Mesenchymal stem cell (in vitro differentiated cells and primary cell): ENCODE measurements around the gene FHIT.

ENCODE experiments used
- DNase-seq: peaks from one replicate; pipeline ENCODE4 v3.0.0-alpha.2; 2013
- H2AFZ ChIP-seq: one replicate; pipeline ENCODE4 v1.6.1; 2013; ENCODE audit warnings: low read depth, mild to moderate bottlenecking, control low read depth, inconsistent platforms, low read length, moderate library complexity
- H2AK5ac ChIP-seq: 2 replicates; pipeline ENCODE4 v1.6.1; 2013; ENCODE audit warnings: low read length, moderate library complexity, mild to moderate bottlenecking, inconsistent platforms; ENCODE audit not compliant: severe bottlenecking
- H2BK120ac ChIP-seq: one replicate; pipeline ENCODE4 v1.6.1; 2013; ENCODE audit warnings: low read depth, mild to moderate bottlenecking, inconsistent platforms, low read length, moderate library complexity
- H2BK12ac ChIP-seq, 2 experiments: one replicate each; pipeline ENCODE4 v1.6.1; 2013; ENCODE audit warnings: inconsistent platforms in 2 of 2, low read length in 2 of 2, mild to moderate bottlenecking in 2 of 2, moderate library complexity in 2 of 2, control low read depth in 1 of 2
- H2BK15ac ChIP-seq: one replicate; pipeline ENCODE4 v1.6.1; 2013; ENCODE audit warnings: mild to moderate bottlenecking, low read depth, inconsistent platforms; ENCODE audit not compliant: poor library complexity, severe bottlenecking
- H2BK5ac ChIP-seq: 2 replicates; pipeline ENCODE4 v1.6.1; 2013; ENCODE audit warnings: low read depth, mild to moderate bottlenecking, low read length, control low read depth, inconsistent platforms; ENCODE audit not compliant: poor library complexity, severe bottlenecking
- H3K14ac ChIP-seq, 2 experiments: one replicate each; pipeline ENCODE4 v1.6.1; 2013; ENCODE audit warnings: inconsistent platforms in 2 of 2, low read length in 2 of 2, control low read depth in 1 of 2, mild to moderate bottlenecking in 1 of 2, moderate library complexity in 1 of 2
- H3K18ac ChIP-seq, 2 experiments: one replicate each; pipeline ENCODE4 v1.6.1; 2013; ENCODE audit warnings: inconsistent platforms in 2 of 2, low read length in 2 of 2, control low read depth in 1 of 2, low read depth in 1 of 2, mild to moderate bottlenecking in 1 of 2
- H3K23ac ChIP-seq, 2 experiments: one replicate each; pipeline ENCODE4 v1.6.1; 2013; ENCODE audit warnings: inconsistent platforms in 2 of 2, low read length in 2 of 2, mild to moderate bottlenecking in 2 of 2, moderate library complexity in 2 of 2, control low read depth in 1 of 2
- H3K27ac ChIP-seq: 2 replicates; pipeline ENCODE4 v1.5.1; 2013; ENCODE audit warnings: mild to moderate bottlenecking, moderate library complexity, low read length, control low read depth, inconsistent platforms; ENCODE audit not compliant: poor library complexity, severe bottlenecking
- H3K27me3 ChIP-seq, 2 experiments: 2 replicates each; pipeline versions ENCODE4 v1.6.1 to v1.7.0; 2013; ENCODE audit warnings: low read length in 2 of 2, mild to moderate bottlenecking in 2 of 2, moderate library complexity in 2 of 2, control low read depth in 1 of 2, inconsistent platforms in 1 of 2; ENCODE audit not compliant: control insufficient read depth in 1 of 2, insufficient read depth in 1 of 2
- H3K36me3 ChIP-seq, 2 experiments: 2 replicates each; pipeline versions ENCODE4 v1.6.1 to v1.7.0; 2013; ENCODE audit warnings: low read length in 2 of 2, control low read depth in 1 of 2, inconsistent platforms in 1 of 2, low read depth in 1 of 2, mild to moderate bottlenecking in 1 of 2; ENCODE audit not compliant: insufficient read depth in 2 of 2, control insufficient read depth in 1 of 2
- H3K4ac ChIP-seq, 2 experiments: one replicate each; pipeline ENCODE4 v1.6.1; 2013; ENCODE audit warnings: inconsistent platforms in 2 of 2, low read length in 2 of 2, mild to moderate bottlenecking in 2 of 2, moderate library complexity in 2 of 2, control low read depth in 1 of 2, low read depth in 1 of 2
- H3K4me1 ChIP-seq: 2 replicates; pipeline ENCODE4 v1.6.1; 2013; ENCODE audit warnings: low read depth, low read length, control low read depth; ENCODE audit not compliant: control insufficient read depth, insufficient read depth
- H3K4me2 ChIP-seq: 2 replicates; pipeline ENCODE4 v1.6.1; 2013; ENCODE audit warnings: low read length, mild to moderate bottlenecking, inconsistent platforms; ENCODE audit not compliant: poor library complexity, severe bottlenecking
- H3K4me3 ChIP-seq, 2 experiments: 2 replicates each; pipeline versions ENCODE4 v1.5.1 to v1.7.0; 2013; ENCODE audit warnings: low read length in 2 of 2, mild to moderate bottlenecking in 2 of 2, control low read depth in 1 of 2, low read depth in 1 of 2; ENCODE audit not compliant: insufficient read depth in 1 of 2
- H3K79me1 ChIP-seq: replicated peaks from 2 replicates; pipeline ENCODE4 v1.6.1; 2013; ENCODE audit warnings: mild to moderate bottlenecking, control low read depth, low read length, inconsistent platforms; ENCODE audit not compliant: poor library complexity, severe bottlenecking
- H3K9ac ChIP-seq: 2 replicates; pipeline ENCODE4 v1.7.0; 2013; ENCODE audit warnings: mild to moderate bottlenecking, low read length, moderate library complexity
- H3K9me3 ChIP-seq: 2 replicates; pipeline ENCODE4 v1.7.0; 2013; ENCODE audit warnings: mild to moderate bottlenecking, low read length; ENCODE audit not compliant: control insufficient read depth
- H4K8ac ChIP-seq: one replicate; pipeline ENCODE4 v1.6.1; 2013; ENCODE audit warnings: inconsistent platforms, mild to moderate bottlenecking, low read length, moderate library complexity
- H4K91ac ChIP-seq: one replicate; pipeline ENCODE4 v1.6.1; 2013; ENCODE audit warnings: mild to moderate bottlenecking, low read length, inconsistent platforms
- WGBS: methylation state at CpG from one replicate; pipeline ENCODE4 v1.1.7; 2013; ENCODE audit warnings: mixed read lengths; 5-methylcytosine and 5-hydroxymethylcytosine counted together

The FHIT gene

DNA sequence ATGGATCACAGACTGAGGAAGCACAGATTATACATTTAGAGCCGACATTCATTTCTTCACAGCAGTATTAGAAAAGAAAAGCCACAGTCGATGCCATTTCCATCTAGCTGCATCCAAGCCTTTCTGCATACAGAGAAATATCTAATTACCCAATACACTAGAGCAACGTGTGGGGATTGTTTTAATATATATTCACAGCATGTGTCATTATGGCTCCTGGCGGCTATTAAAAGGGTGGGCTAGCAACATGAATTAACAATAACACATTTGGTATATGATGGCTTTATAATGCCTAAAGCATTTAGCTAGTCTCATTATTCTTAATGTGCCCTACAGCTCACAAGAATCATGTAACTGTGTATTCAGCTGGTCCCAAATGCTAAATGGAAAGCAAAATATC lies 1030.5 kb downstream of the FHIT start:
- Histone ChIP-seq H3K4me2 (no peak overlapping the region), H3K9ac (no peak overlapping the region), H3K9me3 (no peaks in the 10 kb centered on the region), H2AK5ac (no peak overlapping the region), H4K8ac (no peak overlapping the region), H2AFZ (no peak overlapping the region), H3K4me3 (no peak overlapping the region), H4K91ac (no peak overlapping the region), H3K14ac (no peak overlapping the region), H3K23ac (no peak overlapping the region), H2BK120ac (no peak overlapping the region), H3K36me3 (no peaks in the 10 kb centered on the region), H3K27me3 (no peaks in the 10 kb centered on the region), H2BK5ac (no peak overlapping the region), H3K18ac (no peak overlapping the region), H3K79me1 (no peaks in the 10 kb centered on the region), H3K4me1 (no peaks in the 10 kb centered on the region), H3K27ac (no peak overlapping the region), H2BK15ac (no peak overlapping the region), H2BK12ac (no peak overlapping the region), H3K4ac (no peak overlapping the region)
- DNase-seq = no peak
- 100% methylated on average over 1 of the region's 4 CpGs for WGBS

DNA sequence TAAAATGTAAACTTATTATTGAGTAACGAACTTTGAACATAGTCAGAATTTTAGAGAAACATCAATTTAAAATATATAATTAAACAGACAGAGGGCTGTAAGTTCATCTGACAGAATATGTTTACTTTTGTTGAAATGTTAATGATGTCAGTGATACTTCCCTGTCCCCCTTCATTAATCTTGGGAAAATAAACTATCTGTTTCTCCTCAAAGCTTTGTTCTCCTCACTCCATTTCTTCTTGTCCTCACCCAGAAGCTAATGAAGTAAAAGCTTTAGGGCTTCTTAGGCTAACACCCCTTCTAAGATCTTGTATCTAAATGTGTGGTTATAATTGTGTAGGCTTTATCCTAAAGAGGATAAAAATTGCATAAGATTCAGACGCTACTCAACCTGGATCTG lies 1031.8 kb downstream of the FHIT start:
- H3K27me3 ChIP-seq = no peaks in the 10 kb centered on the region
- H3K79me1 ChIP-seq = no peaks in the 10 kb centered on the region
- H3K14ac ChIP-seq = no peak overlapping the region
- no peak overlapping the region for H3K27ac ChIP-seq
- 93% methylated on average over 1 of the region's 2 CpGs for WGBS
- H2BK5ac ChIP-seq = no peak overlapping the region
- no peak overlapping the region for H3K4me2 ChIP-seq
- no peak overlapping the region for H3K23ac ChIP-seq
- no peak overlapping the region for H2BK15ac ChIP-seq
- no peak overlapping the region for H4K8ac ChIP-seq
- H3K18ac ChIP-seq = no peak overlapping the region
- no peak overlapping the region for H2AFZ ChIP-seq
- no peaks in the 10 kb centered on the region for H3K36me3 ChIP-seq
- no peaks in the 10 kb centered on the region for H3K4me1 ChIP-seq
- DNase-seq = no peak
- H3K4ac ChIP-seq = no peak overlapping the region
- H2BK120ac ChIP-seq = no peak overlapping the region
- H3K9me3 ChIP-seq = no peaks in the 10 kb centered on the region
- H4K91ac ChIP-seq = no peak overlapping the region
- H3K4me3 ChIP-seq = no peak overlapping the region
- H3K9ac ChIP-seq = no peak overlapping the region
- no peak overlapping the region for H2BK12ac ChIP-seq
- no peak overlapping the region for H2AK5ac ChIP-seq

DNA sequence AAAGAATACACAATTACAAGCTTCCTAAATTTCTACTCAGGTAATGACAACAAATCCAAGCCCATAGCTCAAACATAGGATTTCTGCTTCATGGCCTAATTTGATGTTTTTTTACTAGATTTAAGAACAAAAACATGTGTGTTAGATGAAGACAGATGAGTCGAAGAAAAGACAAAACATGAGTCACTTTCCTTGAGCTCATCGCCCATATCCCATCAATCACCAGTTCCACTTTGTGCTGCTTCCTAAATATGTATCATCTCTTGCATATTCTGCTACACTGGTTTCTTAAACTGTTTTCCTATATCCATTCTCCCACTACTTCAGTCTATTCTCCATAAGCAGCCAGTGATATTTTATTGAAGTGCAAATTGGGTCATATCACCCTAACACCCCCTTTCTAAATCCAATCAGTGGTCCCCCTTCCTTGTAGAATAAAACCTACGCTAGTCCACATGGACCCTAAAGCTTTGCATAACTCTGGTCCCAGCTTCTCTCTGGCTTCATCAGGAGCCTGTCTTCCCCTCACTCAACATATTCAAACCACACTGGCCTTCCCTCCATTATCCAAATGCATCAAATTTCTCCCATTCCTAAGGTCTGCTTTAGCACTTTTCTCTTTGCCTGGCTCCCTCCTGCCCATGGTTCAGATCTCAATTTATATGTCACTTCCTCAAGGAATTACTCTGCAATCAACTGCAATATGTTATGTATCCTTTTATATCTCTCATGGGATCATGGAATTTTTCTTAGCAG lies 1033.9 kb downstream of the FHIT start:
- H3K27ac ChIP-seq = no peak overlapping the region
- H3K4me3 ChIP-seq = no peak overlapping the region
- no peaks in the 10 kb centered on the region for H3K4me1 ChIP-seq
- DNase-seq = no peak
- no peaks in the 10 kb centered on the region for H3K9me3 ChIP-seq
- no peak overlapping the region for H2AFZ ChIP-seq
- H2AK5ac ChIP-seq = no peak overlapping the region
- WGBS = 45% methylated on average over 3 of the region's 3 CpGs
- H2BK120ac ChIP-seq = no peak overlapping the region
- H2BK12ac ChIP-seq = no peak overlapping the region
- H3K79me1 ChIP-seq = no peaks in the 10 kb centered on the region
- no peak overlapping the region for H3K4ac ChIP-seq
- H3K36me3 ChIP-seq = no peaks in the 10 kb centered on the region
- no peak overlapping the region for H3K18ac ChIP-seq
- no peak overlapping the region for H2BK5ac ChIP-seq
- H2BK15ac ChIP-seq = no peak overlapping the region
- H3K9ac ChIP-seq = no peak overlapping the region
- H3K4me2 ChIP-seq = no peak overlapping the region
- no peak overlapping the region for H4K8ac ChIP-seq
- H3K14ac ChIP-seq = no peak overlapping the region
- no peaks in the 10 kb centered on the region for H3K27me3 ChIP-seq
- H3K23ac ChIP-seq = no peak overlapping the region
- H4K91ac ChIP-seq = no peak overlapping the region

DNA sequence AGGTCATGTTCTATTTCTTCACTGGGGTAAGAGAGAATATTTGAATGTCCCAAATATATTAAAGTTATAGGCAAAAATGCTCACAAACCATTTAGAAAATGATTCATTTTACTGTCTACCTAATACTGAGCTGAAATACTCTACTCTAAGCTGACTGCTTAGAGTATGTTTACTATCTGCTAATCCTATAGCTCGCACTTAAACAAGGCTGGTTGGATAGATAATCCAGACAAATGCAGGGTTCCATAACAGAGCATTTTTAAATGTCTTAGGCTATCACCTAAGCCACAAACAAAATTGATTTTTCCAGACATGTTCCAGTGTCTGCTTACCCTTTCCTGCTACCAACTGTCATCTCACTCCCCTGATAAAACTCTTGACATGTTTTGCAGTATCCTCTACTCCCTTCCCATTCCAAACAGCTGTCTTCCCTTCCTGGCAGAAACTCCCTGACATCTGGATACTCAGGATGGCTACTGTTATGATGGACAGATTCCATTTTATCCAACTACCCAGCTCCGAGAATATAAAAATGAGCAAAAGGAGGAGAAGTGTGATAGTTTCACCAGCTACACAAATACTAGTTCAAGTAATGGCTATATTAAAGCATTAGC lies 1034.7 kb downstream of the FHIT start:
- WGBS = 65% methylated on average over 2 of the region's 2 CpGs

More for the DNA sequence above, 1034.7 kb downstream of the FHIT start:
- Histone ChIP-seq H3K27ac (no peak overlapping the region), H3K4me1 (no peaks in the 10 kb centered on the region), H2BK12ac (no peak overlapping the region), H4K91ac (no peak overlapping the region), H2AFZ (no peak overlapping the region), H3K4me3 (no peak overlapping the region), H2BK15ac (no peak overlapping the region), H3K23ac (no peak overlapping the region), H3K4ac (no peak overlapping the region), H2BK120ac (no peak overlapping the region), H3K4me2 (no peak overlapping the region), H2AK5ac (no peak overlapping the region), H3K27me3 (no peaks in the 10 kb centered on the region), H4K8ac (no peak overlapping the region), H3K9ac (no peak overlapping the region), H2BK5ac (no peak overlapping the region), H3K36me3 (no peaks in the 10 kb centered on the region), H3K9me3 (no peaks in the 10 kb centered on the region), H3K79me1 (no peaks in the 10 kb centered on the region), H3K14ac (no peak overlapping the region), H3K18ac (no peak overlapping the region)
- DNase-seq = no peak
